GM20431 (cell line): ENCODE data around the gene MACROD2.

Experiments used
- in situ Hi-C: fragments of 300-500 bp; cut with MseI, MboI; formaldehyde crosslinking; loops from one replicate; pipeline ENCODE4 v1.15.0; 2020; ENCODE audit warnings: low sequenced_read_pairs; ENCODE audit not compliant: unreplicated experiment

Gene MACROD2

GRCh38 chr20:14759979-14760378, 764.7 kb downstream of the MACROD2 start:
- in situ Hi-C loops: no loop called here

- in situ Hi-C loops: no loop called here
These were observed 766.6 kb downstream of the MACROD2 start for GRCh38 chr20:14761903-14762302.

GRCh38 chr20:14764511-14765369, 769.4 kb downstream of the MACROD2 start:
- in situ Hi-C loops: no loop called here

GRCh38 chr20:14765370-14765701, 770.0 kb downstream of the MACROD2 start:
- in situ Hi-C loops: no loop called here

GRCh38 chr20:14773486-14773885, 778.2 kb downstream of the MACROD2 start:
- in situ Hi-C loops: no loop called here

- in situ Hi-C loops: no loop called here
These were observed 780.5 kb downstream of the MACROD2 start for GRCh38 chr20:14775778-14776177.

- in situ Hi-C loops: no loop called here
These were observed 782.3 kb downstream of the MACROD2 start for GRCh38 chr20:14777591-14777990.

- in situ Hi-C loops: no loop called here
These were observed 782.8 kb downstream of the MACROD2 start for GRCh38 chr20:14778096-14778495.

- in situ Hi-C loops: no loop called here
These were observed 783.6 kb downstream of the MACROD2 start for GRCh38 chr20:14778875-14779274.

- in situ Hi-C loops: no loop called here
These were observed 785.2 kb downstream of the MACROD2 start for GRCh38 chr20:14780508-14780907.

GRCh38 chr20:14782731-14783130, 787.4 kb downstream of the MACROD2 start:
- in situ Hi-C loops: no loop called here

GRCh38 chr20:14783766-14784165, 788.5 kb downstream of the MACROD2 start:
- in situ Hi-C loops: no loop called here

- in situ Hi-C loops: no loop called here
These were observed 789.9 kb downstream of the MACROD2 start for GRCh38 chr20:14785065-14785743.

GRCh38 chr20:14790190-14790589, 794.9 kb downstream of the MACROD2 start:
- in situ Hi-C loops: no loop called here

- in situ Hi-C loops: no loop called here
These were observed 795.7 kb downstream of the MACROD2 start for GRCh38 chr20:14790771-14791620.

GRCh38 chr20:14792915-14793314, 797.6 kb downstream of the MACROD2 start:
- in situ Hi-C loops: no loop called here

GRCh38 chr20:14799545-14800216, 804.4 kb downstream of the MACROD2 start:
- in situ Hi-C loops: no loop called here

GRCh38 chr20:14800707-14801425, 805.5 kb downstream of the MACROD2 start:
- in situ Hi-C loops: no loop called here

GRCh38 chr20:14801591-14802325, 806.4 kb downstream of the MACROD2 start:
- in situ Hi-C loops: no loop called here
